ENCODE results near the gene ATPAF1. TPM values are rescaled to one million over a fixed set of nuclear protein-coding genes. Genes with fewer than 3 reads are reported as not detected.

The ATPAF1 gene
- total RNA-seq, 1 experiment from 2014 or later, result 39.0 TPM

- POLR2A ChIA-PET, result no interaction called here
- H3K4me3 ChIP-seq (ENCODE audit: low read depth in 2 of 2, low read length in 2 of 2), result no peak overlapping the region
- no TSS peak for BruUV-seq (replicated peaks)
- H3K27me3 ChIP-seq (ENCODE audit: control insufficient read depth, insufficient read depth, low read length), result no peaks in the 10 kb centered on the region
- peaks cover 40% of the 10 kb centered on the region for H3K36me3 ChIP-seq (ENCODE audit: control insufficient read depth, insufficient read depth, low read length)
- CTCF ChIA-PET, result no interaction called here
- H3K27ac ChIP-seq (ENCODE audit: low read length), result no peak overlapping the region
- in situ Hi-C loops (cut with HindIII; ENCODE audit: low pct_unique_long_range_greater_than_20kb, low sequenced_read_pairs), result no loop called here
- ATAC-seq (no peak), DNase-seq (ENCODE audit: low read depth, low spot score) (no peak)
- intact Hi-C loops (cut with micrococcal nuclease; ENCODE audit: unreplicated experiment), result no loop called here
- no peaks in the 10 kb centered on the region for H3K4me1 ChIP-seq (ENCODE audit: control insufficient read depth, insufficient read depth, low read length)
- no peak for TF ChIP-seq SIN3A (IDR thresholded peaks at IDR 0.05; ENCODE audit: borderline replicate concordance, insufficient read depth, low read depth, low read length)
- TF ChIP-seq TCF7L2 (IDR thresholded peaks at IDR 0.05; ENCODE audit: low read depth, low read length), result no peak
- no peaks in the 10 kb centered on the region for H3K9me3 ChIP-seq (ENCODE audit: control insufficient read depth, insufficient read depth, low read depth, low read length)
These were observed 16.5 kb upstream of the ATPAF1 start for GRCh38 chr1:46684670-46685069.

GRCh38 chr1:46682064-46682463 is 13.9 kb upstream of the ATPAF1 start:
- intact Hi-C loops (cut with micrococcal nuclease; ENCODE audit: unreplicated experiment), result no loop called here
- H3K27me3 ChIP-seq (ENCODE audit: control insufficient read depth, insufficient read depth, low read length), result no peaks in the 10 kb centered on the region
- ChIA-PET CTCF (no interaction called here), POLR2A (no interaction called here)
- no peak overlapping the region for H3K27ac ChIP-seq (ENCODE audit: low read length)
- H3K4me1 ChIP-seq (ENCODE audit: control insufficient read depth, insufficient read depth, low read length), result no peaks in the 10 kb centered on the region
- TF ChIP-seq REST (IDR thresholded peaks at IDR 0.05; ENCODE audit: insufficient read depth in 1 of 2, low read depth in 2 of 2, low read length in 1 of 2) (no peak), SIN3A (IDR thresholded peaks at IDR 0.05; ENCODE audit: borderline replicate concordance, insufficient read depth, low read depth, low read length) (no peak), CTCF (IDR thresholded peaks at IDR 0.05) (no peak), TCF7L2 (IDR thresholded peaks at IDR 0.05; ENCODE audit: low read depth, low read length) (no peak), POLR2AphosphoS5 (IDR thresholded peaks at IDR 0.05; ENCODE audit: low read depth, low read length) (no peak)
- peaks cover 40% of the 10 kb centered on the region for H3K36me3 ChIP-seq (ENCODE audit: control insufficient read depth, insufficient read depth, low read length)
- DNase-seq (ENCODE audit: low read depth, low spot score) (no peak), ATAC-seq (no peak)
- no TSS peak for BruUV-seq (replicated peaks)
- in situ Hi-C loops (cut with HindIII; ENCODE audit: low pct_unique_long_range_greater_than_20kb, low sequenced_read_pairs), result no loop called here
- no peak overlapping the region for H3K4me3 ChIP-seq (ENCODE audit: low read depth in 2 of 2, low read length in 2 of 2)
- H3K9me3 ChIP-seq (ENCODE audit: control insufficient read depth, insufficient read depth, low read depth, low read length), result no peaks in the 10 kb centered on the region

- intact Hi-C loops (cut with micrococcal nuclease; ENCODE audit: unreplicated experiment) (no loop called here), in situ Hi-C loops (cut with HindIII; ENCODE audit: low pct_unique_long_range_greater_than_20kb, low sequenced_read_pairs) (no loop called here)
- Histone ChIP-seq H3K27ac (ENCODE audit: low read length) (no peak overlapping the region), H3K4me3 (ENCODE audit: low read depth in 2 of 2, low read length in 2 of 2) (no peak overlapping the region), H3K4me1 (ENCODE audit: control insufficient read depth, insufficient read depth, low read length) (no peaks in the 10 kb centered on the region), H3K9me3 (ENCODE audit: control insufficient read depth, insufficient read depth, low read depth, low read length) (no peaks in the 10 kb centered on the region), H3K27me3 (ENCODE audit: control insufficient read depth, insufficient read depth, low read length) (no peaks in the 10 kb centered on the region), H3K36me3 (ENCODE audit: control insufficient read depth, insufficient read depth, low read length) (peaks cover 39% of the 10 kb centered on the region)
- no TSS peak for BruUV-seq (replicated peaks)
- TF ChIP-seq REST (IDR thresholded peaks at IDR 0.05; ENCODE audit: insufficient read depth in 1 of 2, low read depth in 2 of 2, low read length in 1 of 2) (no peak), TCF7L2 (IDR thresholded peaks at IDR 0.05; ENCODE audit: low read depth, low read length) (no peak), POLR2AphosphoS5 (IDR thresholded peaks at IDR 0.05; ENCODE audit: low read depth, low read length) (no peak)
- ATAC-seq, result no peak
- CTCF ChIA-PET, result no interaction called here
- DNase-seq (ENCODE audit: low read depth, low spot score), result no peak
- POLR2A ChIA-PET, result no interaction called here
These were observed 13.3 kb upstream of the ATPAF1 start for GRCh38 chr1:46681333-46682034.

All from Panc1 (cell line).